PC-3 (cell line): ENCODE measurements around the gene KIDINS220. TPM values are rescaled to one million over a fixed set of nuclear protein-coding genes. Genes with fewer than 3 reads are reported as not detected.

Experiments
- ATAC-seq: fragments of 200-7000 bp; cut with Tn5 transposase; 2 replicates; pipeline ENCODE4 v1.9.1; 2020; ENCODE audit warnings: mild to moderate bottlenecking, moderate library complexity
- BruUV-seq: library from RNA; stranded (reverse); fragments of 400-500 nt; replicated peaks from 2 replicates; lab custom pipeline; 2021; lab: Mats Ljungman, UMichigan
- CTCF ChIA-PET: fragments of 300-600 bp; sonication (Branson Sonifier 250); formaldehyde crosslinking; loops from one replicate; lab custom pipeline; 2022; ENCODE audit warnings: antibody characterized with exemption; lab: Charles Lee
- POLR2A ChIA-PET: fragments of 300-600 bp; sonication (Branson Sonifier 250); formaldehyde crosslinking; loops from one replicate; lab custom pipeline; 2022; ENCODE audit warnings: antibody characterized with exemption; ENCODE audit not compliant: unreplicated experiment; lab: Charles Lee
- DNase-seq: peaks from one replicate; pipeline ENCODE4 v3.0.0-alpha.2; 2015
- H2AFZ ChIP-seq: fragments of 300-600 bp; sonication (generic); 2 replicates; pipeline ENCODE4 v1.6.0; 2016; ENCODE audit warnings: antibody characterized with exemption, low read length
- H3F3A ChIP-seq: fragments of 300-600 bp; sonication (generic); one replicate; pipeline ENCODE4 v1.6.0; 2017; ENCODE audit warnings: antibody characterized with exemption, low read length, control low read depth, mild to moderate bottlenecking; ENCODE audit not compliant: unreplicated experiment
- H3K27ac ChIP-seq: fragments of 300-600 bp; sonication (generic); 2 replicates; pipeline ENCODE4 v1.5.1; 2016; ENCODE audit warnings: mild to moderate bottlenecking, low read length
- H3K27me3 ChIP-seq: fragments of 300-600 bp; sonication (generic); 2 replicates; pipeline ENCODE4 v1.6.1; 2016; ENCODE audit warnings: low read length, mixed read lengths
- H3K36me3 ChIP-seq: fragments of 300-600 bp; sonication (generic); 2 replicates; pipeline ENCODE4 v1.6.1; 2016; ENCODE audit warnings: low read depth, mixed run types, low read length, mixed read lengths
- H3K4me1 ChIP-seq: fragments of 300-600 bp; sonication (generic); 2 replicates; pipeline ENCODE4 v1.5.1; 2016; ENCODE audit warnings: low read length; ENCODE audit not compliant: insufficient read depth
- H3K4me2 ChIP-seq: fragments of 300-600 bp; sonication (generic); 2 replicates; pipeline ENCODE4 v1.6.0; 2016; ENCODE audit warnings: low read length
- H3K4me3 ChIP-seq: fragments of 300-600 bp; sonication (generic); 2 replicates; pipeline ENCODE4 v1.5.1; 2016; ENCODE audit warnings: mild to moderate bottlenecking, low read length, mixed read lengths
- H3K79me2 ChIP-seq: fragments of 300-600 bp; sonication (generic); 2 replicates; pipeline ENCODE4 v1.6.1; 2017; ENCODE audit warnings: low read length, mixed read lengths
- H3K9ac ChIP-seq: fragments of 300-600 bp; sonication (generic); 2 replicates; pipeline ENCODE4 v1.6.0; 2016; ENCODE audit warnings: mild to moderate bottlenecking, low read length
- H3K9me2 ChIP-seq: fragments of 300-600 bp; sonication (generic); replicated peaks from 2 replicates; pipeline ENCODE4 v1.6.1; 2016; ENCODE audit warnings: mixed run types, low read length, mixed read lengths
- H3K9me3 ChIP-seq: fragments of 300-600 bp; sonication (generic); 2 replicates; pipeline ENCODE4 v1.6.1; 2016; ENCODE audit warnings: low read length, mixed read lengths
- H4K20me1 ChIP-seq: fragments of 300-600 bp; sonication (generic); 2 replicates; pipeline ENCODE4 v1.6.1; 2016; ENCODE audit warnings: low read length, mixed read lengths
- EZH2 ChIP-seq: fragments of 300-600 bp; sonication (generic); IDR thresholded peaks from one replicate; pipeline ENCODE4 v1.6.1; 2017; ENCODE audit warnings: antibody characterized with exemption, mild to moderate bottlenecking, low read length; ENCODE audit not compliant: unreplicated experiment
- EZH2phosphoT487 ChIP-seq: fragments of 300-600 bp; sonication (generic); IDR thresholded peaks from 2 replicates; pipeline ENCODE4 v1.6.1; 2018; ENCODE audit warnings: mild to moderate bottlenecking, antibody characterized with exemption, low read length, borderline replicate concordance
- intact Hi-C: fragments of 100-400 bp; cut with micrococcal nuclease; formaldehyde crosslinking; loops from 2 replicates; pipeline ENCODE4 v1.9.0; 2023
- total RNA-seq: library from RNA; depleted of rRNA; stranded (reverse); fragments of >200 nt; gene quantifications from 2 replicates; pipeline ENCODE4 v1.2.3, GENCODE V29; 2014
- TF ChIP-seq, protein P1 (sequence below): fragments of 300-600 bp; sonication (generic); conservative IDR thresholded peaks from 2 replicates; pipeline ENCODE4 v1.5.1; 2017; ENCODE audit warnings: antibody characterized with exemption, low read depth, mild to moderate bottlenecking, low read length

The KIDINS220 gene
- total RNA-seq, 1 experiment from 2014 or later, result 37.6 TPM

DNA sequence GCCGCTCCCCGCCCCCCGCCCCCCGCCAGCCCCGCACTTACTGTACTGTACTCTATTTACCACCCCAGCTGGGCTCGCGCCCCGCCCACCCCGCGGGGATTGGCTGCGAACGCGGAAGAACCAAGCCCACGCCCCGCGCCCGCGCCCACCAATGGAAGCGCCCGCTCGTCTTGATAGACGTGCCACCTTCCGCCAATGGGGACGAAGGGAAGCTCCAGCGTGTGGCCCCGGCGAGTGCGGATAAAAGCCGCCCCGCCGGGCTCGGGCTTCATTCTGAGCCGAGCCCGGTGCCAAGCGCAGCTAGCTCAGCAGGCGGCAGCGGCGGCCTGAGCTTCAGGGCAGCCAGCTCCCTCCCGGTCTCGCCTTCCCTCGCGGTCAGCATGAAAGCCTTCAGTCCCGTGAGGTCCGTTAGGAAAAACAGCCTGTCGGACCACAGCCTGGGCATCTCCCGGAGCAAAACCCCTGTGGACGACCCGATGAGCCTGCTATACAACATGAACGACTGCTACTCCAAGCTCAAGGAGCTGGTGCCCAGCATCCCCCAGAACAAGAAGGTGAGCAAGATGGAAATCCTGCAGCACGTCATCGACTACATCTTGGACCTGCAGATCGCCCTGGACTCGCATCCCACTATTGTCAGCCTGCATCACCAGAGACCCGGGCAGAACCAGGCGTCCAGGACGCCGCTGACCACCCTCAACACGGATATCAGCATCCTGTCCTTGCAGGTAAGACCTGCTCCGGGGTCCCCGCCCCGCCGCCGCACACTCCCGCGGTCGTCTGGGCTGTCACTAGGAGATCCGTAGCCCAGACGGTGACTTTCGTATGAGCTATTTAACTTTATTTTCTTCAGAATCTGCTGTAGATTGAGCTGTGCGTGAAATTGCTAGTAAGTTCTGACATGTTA is 155.4 kb downstream of the KIDINS220 start, which contains the start of gene ID2:
ID2 (plus strand) TSS at position 271 of the 907 bp plus-strand sequence; CDS start at position 381, 110 bp downstream.
- Histone ChIP-seq H3K27ac (peak within 1 kb of the TSS; percentile 16), H3K4me2 (peak within 1 kb of the TSS; percentile 99), H3K9ac (peak within 1 kb of the TSS; percentile 67), H3K4me1 (peaks cover 42% of the 10 kb centered on the region), H3K9me2 (no peaks in the 10 kb centered on the region), H3K27me3 (no peaks in the 10 kb centered on the region), H3F3A (no peaks in the 10 kb centered on the region), H3K79me2 (peaks cover 19% of the 10 kb centered on the region), H4K20me1 (peaks cover 13% of the 10 kb centered on the region), H3K9me3 (no peaks in the 10 kb centered on the region), H2AFZ (peak within 1 kb of the TSS; percentile 94), H3K36me3 (no peaks in the 10 kb centered on the region), H3K4me3 (peak within 1 kb of the TSS; percentile 88)
- peak; percentile 41 for ATAC-seq
- DNase-seq, result peak; percentile 99
- ChIA-PET CTCF (interaction anchor here (0.9 to 2.4 kb wide), 3 partner anchors 11 to 1255 kb away, joined by 3 to 6 read pairs (median 4); no protein-coding TSS in a partner anchor), POLR2A (interaction anchor here (0.5 to 1.6 kb wide), 12 partner anchors 53 to 1333 kb away, joined by 3 to 7 read pairs (median 3); no protein-coding TSS in a partner anchor)
- TF ChIP-seq EZH2 (no peak), EZH2phosphoT487 (no peak)
- TF ChIP-seq, protein P1, sequence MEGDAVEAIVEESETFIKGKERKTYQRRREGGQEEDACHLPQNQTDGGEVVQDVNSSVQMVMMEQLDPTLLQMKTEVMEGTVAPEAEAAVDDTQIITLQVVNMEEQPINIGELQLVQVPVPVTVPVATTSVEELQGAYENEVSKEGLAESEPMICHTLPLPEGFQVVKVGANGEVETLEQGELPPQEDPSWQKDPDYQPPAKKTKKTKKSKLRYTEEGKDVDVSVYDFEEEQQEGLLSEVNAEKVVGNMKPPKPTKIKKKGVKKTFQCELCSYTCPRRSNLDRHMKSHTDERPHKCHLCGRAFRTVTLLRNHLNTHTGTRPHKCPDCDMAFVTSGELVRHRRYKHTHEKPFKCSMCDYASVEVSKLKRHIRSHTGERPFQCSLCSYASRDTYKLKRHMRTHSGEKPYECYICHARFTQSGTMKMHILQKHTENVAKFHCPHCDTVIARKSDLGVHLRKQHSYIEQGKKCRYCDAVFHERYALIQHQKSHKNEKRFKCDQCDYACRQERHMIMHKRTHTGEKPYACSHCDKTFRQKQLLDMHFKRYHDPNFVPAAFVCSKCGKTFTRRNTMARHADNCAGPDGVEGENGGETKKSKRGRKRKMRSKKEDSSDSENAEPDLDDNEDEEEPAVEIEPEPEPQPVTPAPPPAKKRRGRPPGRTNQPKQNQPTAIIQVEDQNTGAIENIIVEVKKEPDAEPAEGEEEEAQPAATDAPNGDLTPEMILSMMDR, result no peak
- BruUV-seq, result TSS peak; percentile 65
- intact Hi-C loops, result loop anchor here (2.0 to 10.0 kb wide), 7 partner anchors 77 to 1010 kb away; no protein-coding TSS in a partner anchor

DNA sequence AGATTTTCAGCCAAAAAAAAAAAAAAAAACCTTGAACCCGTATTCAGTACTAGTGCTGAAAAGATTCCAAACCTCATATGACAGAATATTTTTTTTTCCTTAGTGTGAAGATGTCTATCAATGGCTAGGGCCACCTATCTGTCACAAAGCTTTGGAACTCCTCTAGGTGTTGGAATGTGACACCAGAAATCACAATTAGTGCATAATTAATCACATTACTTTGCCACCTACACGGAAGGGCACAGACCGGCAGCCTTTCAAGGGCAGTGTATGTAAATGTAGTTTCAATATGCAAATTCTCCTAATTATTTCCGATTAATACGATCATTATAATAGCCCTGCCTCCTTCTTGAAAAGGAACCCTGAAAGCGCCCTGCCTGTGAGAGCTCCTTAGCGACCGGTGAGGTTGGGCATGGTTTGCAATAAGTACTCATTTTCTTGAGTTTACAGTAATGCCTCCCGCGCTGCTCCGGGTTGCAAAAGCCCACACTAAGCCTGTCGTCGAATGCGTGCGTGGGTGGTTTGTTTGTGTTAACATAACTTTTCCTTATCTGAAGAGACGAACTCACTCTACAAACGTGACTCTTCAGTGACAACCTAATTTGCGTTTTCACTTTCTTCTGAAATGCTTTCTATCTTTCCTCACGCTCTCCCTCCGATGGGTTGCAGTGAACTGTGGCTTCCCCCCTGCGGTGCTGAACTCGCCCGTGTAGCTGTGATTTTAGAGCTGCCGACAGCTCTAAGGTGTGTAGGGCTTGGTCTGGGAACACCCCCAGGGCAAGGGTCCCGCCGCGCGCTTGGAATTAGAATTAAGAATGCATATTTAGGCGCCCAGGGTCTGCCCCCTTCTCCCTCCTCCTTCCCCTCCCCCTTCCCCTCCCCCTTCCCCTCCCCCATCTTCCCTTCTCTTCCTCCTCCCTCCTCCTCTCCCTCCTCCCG is 156.3 kb downstream of the KIDINS220 start:
- Histone ChIP-seq H4K20me1 (peaks cover 13% of the 10 kb centered on the region), H3K4me1 (peaks cover 49% of the 10 kb centered on the region), H3K27me3 (no peaks in the 10 kb centered on the region), H3K4me2 (peak overlapping the region; percentile 99), H3K4me3 (peak overlapping the region; percentile 88), H3K79me2 (peaks cover 19% of the 10 kb centered on the region), H3K9ac (peak overlapping the region; percentile 52), H3K9me3 (no peaks in the 10 kb centered on the region), H3K9me2 (no peaks in the 10 kb centered on the region), H2AFZ (peak overlapping the region; percentile 94), H3K27ac (peak overlapping the region; percentile 16; the same call in 1 of the 2 replicates), H3K36me3 (no peaks in the 10 kb centered on the region), H3F3A (no peaks in the 10 kb centered on the region)
- POLR2A ChIA-PET, result interaction anchor here (0.5 to 1.6 kb wide), 9 partner anchors 49 to 1332 kb away, joined by 3 to 6 read pairs (median 3); no protein-coding TSS in a partner anchor
- ATAC-seq (no peak), DNase-seq (peak; percentile 51)
- intact Hi-C loops, result loop anchor here (2.0 to 10.0 kb wide), 7 partner anchors 76 to 1009 kb away; no protein-coding TSS in a partner anchor
- no TSS peak for BruUV-seq
- TF ChIP-seq, protein P1, result no peak
- TF ChIP-seq EZH2, result no peak
- no peak for TF ChIP-seq EZH2phosphoT487
- CTCF ChIA-PET, result interaction anchor here (0.7 to 2.4 kb wide), 3 partner anchors 12 to 1254 kb away, joined by 3 to 6 read pairs (median 4); no protein-coding TSS in a partner anchor
